ENCODE results near the gene IL1RAP.

The IL1RAP gene

GRCh38 chr3:190606596-190606995, 92.7 kb downstream of the IL1RAP start:
- no peak for DNase-seq (ENCODE audit: low read depth, low spot score)
- no peak overlapping the region for H3K4me3 ChIP-seq (ENCODE audit: low read depth, low read length)
- TF ChIP-seq CTCF (IDR thresholded peaks at IDR 0.05; ENCODE audit: low read depth, low read length) = no peak
- in situ Hi-C loops (cut with HindIII; ENCODE audit: low sequenced_read_pairs) = no loop called here

GRCh38 chr3:190607021-190607420, 93.1 kb downstream of the IL1RAP start:
- no peak overlapping the region for H3K4me3 ChIP-seq (ENCODE audit: low read depth, low read length)
- no peak for DNase-seq (ENCODE audit: low read depth, low spot score)
- in situ Hi-C loops (cut with HindIII; ENCODE audit: low sequenced_read_pairs) = no loop called here
- TF ChIP-seq CTCF (IDR thresholded peaks at IDR 0.05; ENCODE audit: low read depth, low read length) = no peak

- no peak for TF ChIP-seq CTCF (IDR thresholded peaks at IDR 0.05; ENCODE audit: low read depth, low read length)
- no peak overlapping the region for H3K4me3 ChIP-seq (ENCODE audit: low read depth, low read length)
- in situ Hi-C loops (cut with HindIII; ENCODE audit: low sequenced_read_pairs) = no loop called here
- no peak for DNase-seq (ENCODE audit: low read depth, low spot score)
Measured at GRCh38 chr3:190608850-190609589, 95.1 kb downstream of the IL1RAP start.

- H3K4me3 ChIP-seq (ENCODE audit: low read depth, low read length) = no peak overlapping the region
- no peak for DNase-seq (ENCODE audit: low read depth, low spot score)
- in situ Hi-C loops (cut with HindIII; ENCODE audit: low sequenced_read_pairs) = no loop called here
- no peak for TF ChIP-seq CTCF (IDR thresholded peaks at IDR 0.05; ENCODE audit: low read depth, low read length)
Measured at GRCh38 chr3:190614226-190615059, 100.6 kb downstream of the IL1RAP start.

- DNase-seq (ENCODE audit: low read depth, low spot score) = no peak
- in situ Hi-C loops (cut with HindIII; ENCODE audit: low sequenced_read_pairs) = no loop called here
- no peak overlapping the region for H3K4me3 ChIP-seq (ENCODE audit: low read depth, low read length)
- TF ChIP-seq CTCF (IDR thresholded peaks at IDR 0.05; ENCODE audit: low read depth, low read length) = no peak
Measured at GRCh38 chr3:190615060-190615384, 101.1 kb downstream of the IL1RAP start.

GRCh38 chr3:190615607-190616006, 101.7 kb downstream of the IL1RAP start:
- no peak for TF ChIP-seq CTCF (IDR thresholded peaks at IDR 0.05; ENCODE audit: low read depth, low read length)
- in situ Hi-C loops (cut with HindIII; ENCODE audit: low sequenced_read_pairs) = no loop called here
- DNase-seq (ENCODE audit: low read depth, low spot score) = no peak
- no peak overlapping the region for H3K4me3 ChIP-seq (ENCODE audit: low read depth, low read length)
